ENCODE results near the gene DUSP9. TPM values are rescaled to one million over a fixed set of nuclear protein-coding genes. Genes with fewer than 3 reads are reported as not detected.

The DUSP9 gene
- total and polyA plus RNA-seq, 10 of the 15 experiments (the other 5 are each of a cell fraction or from before 2014, with no cell fraction given) = 0.10 TPM; not detected in 9

- TF ChIP-seq CTCF (IDR thresholded peaks at IDR 0.05 in 2 of 3, conservative IDR thresholded peaks at IDR 0.05 in 1 of 3; ENCODE audit: control insufficient read depth in 2 of 3, extremely low read depth in 1 of 3, insufficient read depth in 1 of 3, low read depth in 3 of 3, low read length in 3 of 3) (no peak), BCL11A (IDR thresholded peaks at IDR 0.05; ENCODE audit: low read depth, low read length) (no peak), HDAC6 (IDR thresholded peaks at IDR 0.05; ENCODE audit: unreplicated experiment) (no peak), SREBF2 (IDR thresholded peaks at IDR 0.05; ENCODE audit: low read length) (no peak), RB1 (IDR thresholded peaks at IDR 0.05; ENCODE audit: borderline replicate concordance) (no peak), DPF2 (IDR thresholded peaks at IDR 0.05) (no peak), CEBPZ (IDR thresholded peaks at IDR 0.05; ENCODE audit: low read depth, low read length) (no peak), IKZF2 (IDR thresholded peaks at IDR 0.05) (no peak), PKNOX1 (IDR thresholded peaks at IDR 0.05) (no peak), MYB (IDR thresholded peaks at IDR 0.05; ENCODE audit: borderline replicate concordance, low read depth, low read length) (no peak), ZNF592 (IDR thresholded peaks at IDR 0.05) (no peak), SIX5 (IDR thresholded peaks at IDR 0.05; ENCODE audit: low read depth, low read length, severe bottlenecking) (no peak)
These were observed 15.7 kb upstream of the DUSP9 start (continued) for GRCh38 chrX:153631346-153631745.

Data from GM12878 (cell line).